Prostate gland (tissue), 2 donors: ENCODE measurements around the gene UPF2.

Source experiments
- POLR2A ChIP-seq: fragments of 450-650 bp; IDR thresholded peaks from one replicate; pipeline ENCODE4 v1.6.1; 2016; ENCODE audit warnings: antibody characterized with exemption, mild to moderate bottlenecking
- TF ChIP-seq, protein P1 (sequence below), 4 experiments: fragments of 200-600 bp in 2 of 4; fragments of 450-650 bp in 2 of 4; sonication (generic) in 2 of 4; IDR thresholded peaks; 1 replicate in 3 of 4; 2 replicates in 1 of 4; pipeline ENCODE4 v1.5.1; 2016 to 2019; ENCODE audit warnings: antibody characterized with exemption in 4 of 4, mild to moderate bottlenecking in 2 of 4, moderate library complexity in 2 of 4

GRCh38 chr10:12050528-12050927, 7.9 kb upstream of the UPF2 start:
- TF ChIP-seq, protein P1, sequence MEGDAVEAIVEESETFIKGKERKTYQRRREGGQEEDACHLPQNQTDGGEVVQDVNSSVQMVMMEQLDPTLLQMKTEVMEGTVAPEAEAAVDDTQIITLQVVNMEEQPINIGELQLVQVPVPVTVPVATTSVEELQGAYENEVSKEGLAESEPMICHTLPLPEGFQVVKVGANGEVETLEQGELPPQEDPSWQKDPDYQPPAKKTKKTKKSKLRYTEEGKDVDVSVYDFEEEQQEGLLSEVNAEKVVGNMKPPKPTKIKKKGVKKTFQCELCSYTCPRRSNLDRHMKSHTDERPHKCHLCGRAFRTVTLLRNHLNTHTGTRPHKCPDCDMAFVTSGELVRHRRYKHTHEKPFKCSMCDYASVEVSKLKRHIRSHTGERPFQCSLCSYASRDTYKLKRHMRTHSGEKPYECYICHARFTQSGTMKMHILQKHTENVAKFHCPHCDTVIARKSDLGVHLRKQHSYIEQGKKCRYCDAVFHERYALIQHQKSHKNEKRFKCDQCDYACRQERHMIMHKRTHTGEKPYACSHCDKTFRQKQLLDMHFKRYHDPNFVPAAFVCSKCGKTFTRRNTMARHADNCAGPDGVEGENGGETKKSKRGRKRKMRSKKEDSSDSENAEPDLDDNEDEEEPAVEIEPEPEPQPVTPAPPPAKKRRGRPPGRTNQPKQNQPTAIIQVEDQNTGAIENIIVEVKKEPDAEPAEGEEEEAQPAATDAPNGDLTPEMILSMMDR (IDR thresholded peaks at IDR 0.05) = no peak
- no peak for TF ChIP-seq POLR2A
